DMS153 treated with DMSO at 0.1 percent for 48 hours (cell line): ENCODE measurements around the gene RNU6-1.

Source experiments
- DNase-seq: peaks from one replicate; lab custom pipeline; 2025; ENCODE audit not compliant: unreplicated experiment; lab: John Stamatoyannopoulos, UW

The RNU6-1 gene

GRCh38 chr15:67803996-67804843, 35.6 kb downstream of the RNU6-1 start:
- no peak for DNase-seq

- no peak for DNase-seq
These were observed 36.5 kb downstream of the RNU6-1 start for GRCh38 chr15:67803299-67803698.

- DNase-seq: no peak
These were observed 37.6 kb downstream of the RNU6-1 start for GRCh38 chr15:67801926-67802914.

DNA sequence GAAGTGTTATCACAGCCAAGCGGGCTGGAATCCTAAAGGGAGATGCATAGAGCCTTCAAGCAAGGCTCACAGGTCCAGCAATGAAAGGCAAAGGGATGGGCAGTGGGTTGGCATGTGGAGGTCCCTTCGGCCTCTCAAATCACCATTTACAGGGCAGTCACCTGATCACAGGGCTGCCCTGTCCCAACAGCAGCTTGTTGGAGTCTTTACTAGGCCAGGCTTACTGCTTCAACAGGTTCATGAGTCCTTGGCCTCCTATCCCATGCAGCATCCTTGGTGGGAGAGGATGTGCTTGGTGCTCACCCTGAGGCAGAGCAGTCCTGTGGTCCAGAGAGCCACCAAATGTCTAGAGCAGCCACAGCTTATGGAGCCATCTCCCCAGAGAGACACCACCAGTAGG, 38.7 kb downstream of the RNU6-1 start:
- DNase-seq: no peak

DNA sequence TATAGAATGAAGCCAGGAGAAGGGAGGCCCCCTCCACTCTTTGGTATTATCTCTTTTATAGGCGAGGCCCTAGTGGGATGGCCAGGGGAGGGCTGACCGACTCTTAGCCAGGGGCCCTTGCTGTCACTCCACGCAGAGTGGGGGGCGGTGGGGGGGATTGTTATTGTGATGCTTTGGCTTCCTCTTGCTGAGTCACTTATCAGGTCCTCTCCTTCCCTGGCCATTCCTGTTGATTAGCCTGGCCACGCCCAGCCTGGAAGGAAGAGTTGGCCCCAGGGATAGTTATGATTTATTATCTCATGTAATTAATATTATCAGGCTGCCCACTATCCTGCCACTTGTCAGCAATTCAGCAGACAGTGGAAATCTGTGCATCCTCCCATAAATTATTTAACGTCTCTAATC, 40.0 kb downstream of the RNU6-1 start:
- no peak for DNase-seq

DNA sequence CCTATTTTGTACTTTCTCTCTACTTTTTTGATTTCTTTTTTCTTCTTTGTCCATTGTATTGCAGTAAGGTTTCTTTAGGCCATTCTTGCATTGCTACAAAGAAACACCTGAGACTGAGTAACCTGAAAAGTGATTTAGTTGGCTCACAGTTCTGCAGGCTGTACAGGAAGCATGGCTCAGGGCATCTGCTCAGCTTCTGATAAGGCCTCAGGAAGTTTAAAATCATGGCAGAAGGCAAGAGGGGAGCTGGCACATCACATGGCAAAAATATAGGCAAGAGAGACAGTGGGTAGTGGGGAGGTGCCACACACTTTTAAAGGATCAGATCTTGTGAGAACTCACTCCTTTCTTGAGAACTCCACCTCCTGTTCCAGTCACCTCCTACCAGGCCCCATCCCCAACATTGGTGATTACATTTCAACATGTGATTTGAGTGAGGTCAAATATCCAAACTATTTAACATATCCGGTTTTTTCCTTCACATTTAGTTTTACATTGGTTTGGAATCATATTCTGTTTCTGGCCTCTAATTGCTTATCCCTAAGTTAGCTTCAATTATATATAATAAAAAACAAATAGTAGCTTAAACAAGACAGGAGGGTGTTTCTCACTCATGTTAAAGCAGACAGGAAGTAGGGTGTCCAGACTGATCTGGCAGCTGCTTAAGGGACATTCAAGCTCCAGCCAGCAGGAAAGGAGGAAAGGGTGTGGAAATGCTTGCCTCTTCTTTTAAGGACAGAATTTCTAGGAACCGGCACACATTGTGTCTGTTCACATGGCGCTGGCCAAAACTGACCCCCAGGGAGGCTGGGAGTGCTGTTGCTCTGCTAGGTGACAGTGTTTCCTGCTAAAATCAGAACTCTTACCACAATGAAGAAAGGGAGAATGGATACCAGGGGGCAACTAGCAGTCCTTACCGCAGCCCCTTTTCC, 43.4 kb downstream of the RNU6-1 start:
- DNase-seq: no peak

- DNase-seq: no peak
These were observed 44.8 kb downstream of the RNU6-1 start for GRCh38 chr15:67794832-67795574.

DNA sequence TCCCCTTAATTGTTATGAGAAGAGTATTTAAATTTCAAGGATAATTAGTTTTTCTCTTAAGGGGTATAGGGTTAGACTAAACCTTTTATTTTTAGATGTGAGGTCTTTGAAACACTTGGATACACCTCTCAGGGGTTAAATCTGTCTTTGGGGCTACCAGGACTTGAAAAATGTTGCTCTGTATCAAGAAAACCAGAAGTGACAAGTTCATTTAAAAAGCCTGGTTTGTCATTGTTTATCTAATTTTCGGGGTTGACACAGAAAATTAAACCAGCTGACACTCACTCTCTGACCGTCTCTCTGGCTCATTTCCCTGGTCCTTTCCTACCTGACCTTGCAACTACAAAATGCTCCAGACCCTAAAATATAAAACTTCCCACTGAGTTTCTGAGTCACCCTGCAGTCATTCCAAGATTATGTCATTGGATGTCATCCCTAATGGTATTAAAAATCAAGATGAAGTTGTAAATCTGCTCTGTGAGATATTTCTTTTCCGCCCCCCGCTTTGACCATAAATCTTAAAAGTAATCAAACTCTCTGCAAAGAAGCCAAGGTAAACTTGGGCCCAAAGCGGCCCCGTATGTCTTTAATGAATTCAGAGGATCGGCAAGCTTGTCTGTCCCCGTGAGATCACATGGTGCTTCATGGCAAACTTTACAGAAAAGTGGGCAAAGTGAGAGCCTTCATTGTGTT, 47.4 kb downstream of the RNU6-1 start:
- DNase-seq: no peak

DNA sequence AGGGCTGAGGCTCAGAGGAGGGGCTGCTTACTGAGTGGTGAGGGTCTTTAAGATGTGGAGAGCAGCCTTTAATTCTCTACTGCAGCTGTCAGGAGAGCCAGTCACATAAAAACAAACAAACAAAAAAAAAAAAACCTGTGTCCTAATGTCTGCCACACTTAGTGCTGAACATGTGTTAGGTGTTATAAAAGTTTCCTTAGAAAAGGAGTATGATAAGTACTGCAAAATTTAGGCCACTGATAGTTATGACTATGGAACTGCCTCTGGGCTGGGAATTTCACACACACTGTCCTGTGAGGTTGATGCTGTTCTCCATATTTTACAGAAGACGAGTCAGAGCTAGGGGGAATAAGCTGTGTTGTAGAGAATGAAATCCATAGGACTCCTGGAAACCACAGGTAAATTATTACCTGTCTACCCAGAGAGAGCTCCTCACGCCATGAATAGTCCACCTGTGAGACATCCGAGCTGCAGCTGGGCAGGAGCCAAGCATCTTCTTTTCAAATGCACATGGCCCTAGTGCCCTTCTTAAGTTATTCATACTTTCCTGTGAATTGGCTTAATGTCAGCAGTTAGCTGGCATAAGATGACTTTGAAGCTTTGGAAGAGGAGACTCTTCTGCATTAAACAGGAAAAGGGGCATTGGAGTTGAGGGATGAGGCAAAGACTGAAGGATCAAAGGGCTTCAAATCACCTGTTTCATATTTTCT, 49.1 kb downstream of the RNU6-1 start:
- no peak for DNase-seq
